HCT116 (cell line): ENCODE results near the gene DOHH. TPM values are rescaled to one million over a fixed set of nuclear protein-coding genes. Genes with fewer than 3 reads are reported as not detected.
A peak's percentile ranks its signal among the peaks of the same experiment; 100 is the strongest.

Experiments used
- ATAC-seq: fragments of 200-7000 bp; cut with Tn5 transposase; 2 replicates; pipeline ENCODE4 v1.9.1; 2020; ENCODE audit warnings: mild to moderate bottlenecking, moderate library complexity
- BruUV-seq: library from RNA; stranded (reverse); fragments of 400-500 nt; replicated peaks from 2 replicates; lab custom pipeline; 2021; lab: Mats Ljungman, UMichigan
- CTCF ChIA-PET: fragments of 300-600 bp; sonication (Branson Sonifier 250); formaldehyde crosslinking; loops from one replicate; lab custom pipeline; 2021; ENCODE audit warnings: antibody characterized with exemption; lab: Charles Lee
- POLR2A ChIA-PET: fragments of 300-600, 350-600 bp; sonication (Branson Sonifier 250); formaldehyde crosslinking; loops from one replicate; lab custom pipeline; 2021; ENCODE audit warnings: antibody characterized with exemption; lab: Charles Lee
- RAD21 ChIA-PET, 2 experiments: fragments of 300-600 bp; sonication (Branson Sonifier 250); formaldehyde crosslinking; loops; one replicate each; lab custom pipeline; 2023; ENCODE audit warnings: low total read pairs in 2 of 2; ENCODE audit not compliant: uncharacterized antibody in 2 of 2, unreplicated experiment in 2 of 2, low non-redundant PET in 1 of 2; lab: Charles Lee
- DNase-seq: peaks from one replicate; pipeline ENCODE4 v3.0.0-alpha.2; 2010; ENCODE audit warnings: low read depth, low spot score
- H2AFZ ChIP-seq: fragments of 200-600 bp; shearing (Covaris generic), sonication (generic); 2 replicates; pipeline ENCODE4 v1.6.1; 2017; ENCODE audit warnings: low read depth, mixed run types, mixed read lengths, antibody characterized with exemption, low read length; ENCODE audit not compliant: poor library complexity, severe bottlenecking
- H3K27ac ChIP-seq: 2 replicates; pipeline ENCODE4 v1.5.1; 2012; ENCODE audit warnings: low read depth, low read length
- H3K27me3 ChIP-seq: fragments of 200-600 bp; sonication (generic); 2 replicates; pipeline ENCODE4 v1.6.1; 2016; ENCODE audit warnings: mixed run types, low read length, mixed read lengths; ENCODE audit not compliant: insufficient read depth
- H3K36me3 ChIP-seq, 2 experiments: fragments of 200-500 bp in 1 of 2; fragments of 200-600 bp in 1 of 2; sonication (Bioruptor generic) in 1 of 2; sonication (generic) in 1 of 2; 2 replicates each; pipeline versions ENCODE4 v1.5.1 to v1.6.1; 2014 to 2016; ENCODE audit warnings: low read length in 2 of 2, inconsistent platforms in 1 of 2, mixed read lengths in 1 of 2, mixed run types in 1 of 2; ENCODE audit not compliant: insufficient read depth in 2 of 2, control insufficient read depth in 1 of 2
- H3K4me1 ChIP-seq, 2 experiments: fragments of 200-600 bp in 1 of 2; sonication (generic) in 1 of 2; 2 replicates each; pipeline versions ENCODE4 v1.5.1 to v1.6.1; 2012 to 2017; ENCODE audit warnings: low read length in 2 of 2, inconsistent platforms in 1 of 2, mild to moderate bottlenecking in 1 of 2, mixed read lengths in 1 of 2, mixed run types in 1 of 2, moderate library complexity in 1 of 2; ENCODE audit not compliant: insufficient read depth in 2 of 2, control insufficient read depth in 1 of 2
- H3K4me2 ChIP-seq: fragments of 200-600 bp; sonication (generic); 2 replicates; pipeline ENCODE4 v1.6.1; 2017; ENCODE audit warnings: mixed run types, low read length, mixed read lengths
- H3K4me3 ChIP-seq, 2 experiments: fragments of 200-600 bp in 1 of 2; sonication (generic) in 1 of 2; replicated peaks in 1 of 2; 2 replicates each; pipeline ENCODE4 v1.5.1; 2011 to 2016; ENCODE audit warnings: low read length in 2 of 2, control low read depth in 1 of 2, low read depth in 1 of 2, mild to moderate bottlenecking in 1 of 2, mixed read lengths in 1 of 2, mixed run types in 1 of 2
- H3K79me2 ChIP-seq: fragments of 200-600 bp; sonication (generic); 2 replicates; pipeline ENCODE4 v1.6.1; 2017; ENCODE audit warnings: mild to moderate bottlenecking, mixed run types, low read length, moderate library complexity, mixed read lengths; ENCODE audit not compliant: insufficient read depth
- H3K9ac ChIP-seq: fragments of 200-600 bp; sonication (generic); 2 replicates; pipeline ENCODE4 v1.6.1; 2016; ENCODE audit warnings: low read length, mixed read lengths
- H3K9me2 ChIP-seq: fragments of 200-600 bp; sonication (generic), shearing (Covaris generic); 2 replicates; pipeline ENCODE4 v1.6.1; 2017; ENCODE audit warnings: mixed run types, mild to moderate bottlenecking, moderate library complexity; ENCODE audit not compliant: insufficient read depth
- H3K9me3 ChIP-seq, 2 experiments: fragments of 200-500 bp in 1 of 2; fragments of 200-600 bp in 1 of 2; sonication (Bioruptor generic) in 1 of 2; sonication (generic) in 1 of 2; 2 replicates each; pipeline ENCODE4 v1.6.1; 2014 to 2017; ENCODE audit warnings: low read length in 2 of 2, mixed read lengths in 2 of 2, inconsistent platforms in 1 of 2, low read depth in 1 of 2, mild to moderate bottlenecking in 1 of 2, mixed run types in 1 of 2, moderate library complexity in 1 of 2; ENCODE audit not compliant: control insufficient read depth in 1 of 2, insufficient read depth in 1 of 2
- H4K20me1 ChIP-seq: fragments of 200-600 bp; sonication (generic), shearing (Covaris generic); 2 replicates; pipeline ENCODE4 v1.6.1; 2017; ENCODE audit warnings: mixed run types, mild to moderate bottlenecking, moderate library complexity; ENCODE audit not compliant: insufficient read depth
- CBX3 ChIP-seq: IDR thresholded peaks from 2 replicates; pipeline ENCODE4 v1.6.1; 2012; ENCODE audit warnings: low read depth
- CEBPB ChIP-seq: IDR thresholded peaks from 2 replicates; pipeline ENCODE4 v1.6.1; 2012; ENCODE audit warnings: low read depth
- SIN3A ChIP-seq: IDR thresholded peaks from 2 replicates; pipeline ENCODE4 v1.6.1; 2012; ENCODE audit warnings: low read depth
- YY1 ChIP-seq: IDR thresholded peaks from 2 replicates; pipeline ENCODE4 v1.6.1; 2011; ENCODE audit warnings: low read length, low read depth, moderate library complexity, mild to moderate bottlenecking; ENCODE audit not compliant: insufficient replicate concordance; ENCODE audit errors: extremely low read depth
- ZFX ChIP-seq: fragments of 450-650 bp; IDR thresholded peaks from 2 replicates; pipeline ENCODE4 v1.6.1; 2017
- ZNF274 ChIP-seq: fragments of 200-500 bp; sonication (Bioruptor generic); IDR thresholded peaks from 2 replicates; pipeline ENCODE4 v1.6.1; 2014; ENCODE audit warnings: mild to moderate bottlenecking, low read depth, low read length, inconsistent platforms
- intact Hi-C: fragments of 100-400 bp; cut with micrococcal nuclease; formaldehyde crosslinking; loops from 2 replicates; pipeline ENCODE4 v1.10.0; 2022
- total RNA-seq: library from RNA; stranded (reverse); gene quantifications from one replicate; pipeline ENCODE4 v1.2.1, GENCODE V29; 2021; ENCODE audit not compliant: unreplicated experiment
- TF ChIP-seq, protein P1 (sequence below): IDR thresholded peaks from 2 replicates; pipeline ENCODE4 v1.6.1; 2012

DOHH gene
- total RNA-seq, 1 experiment from 2014 or later = 20.9 TPM

DNA sequence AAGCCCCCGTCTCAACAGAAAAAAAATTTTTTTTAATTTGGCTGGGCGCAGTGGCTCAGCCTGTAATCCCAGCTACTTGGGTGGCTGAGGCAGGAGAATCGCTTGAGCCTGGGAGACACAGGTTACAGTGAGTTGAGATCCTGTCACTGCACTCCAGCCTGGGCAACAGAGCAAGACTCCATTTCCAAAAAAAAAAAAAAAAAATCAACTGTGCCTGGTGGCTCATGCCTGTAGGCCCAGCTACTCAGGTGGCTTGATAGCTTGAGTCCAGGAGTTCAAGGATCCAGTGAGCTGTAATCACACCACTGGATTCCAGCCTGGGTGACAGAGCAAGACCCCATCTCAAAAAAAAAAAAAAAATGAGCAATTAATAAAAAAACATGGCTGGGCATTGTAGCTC lies 1.3 kb upstream of the DOHH start:
- CTCF ChIA-PET = interaction anchor here (1.0 to 2.6 kb wide), 2 partner anchors 17 to 197 kb away, joined by 5 to 7 read pairs; no protein-coding TSS in a partner anchor
- Histone ChIP-seq H3K9ac (no peak overlapping the region), H3K27ac (no peak overlapping the region; the same call in 1 of the 2 replicates), H3K36me3 (peaks cover 0 to under 1% of the 10 kb centered on the region in 2 experiments; a peak in 1 of 4 replicates), H3K4me1 (peaks cover 15 to 27% of the 10 kb centered on the region in 2 experiments; a peak in 3 of 4 replicates), H3K4me3 (no peak overlapping the region), H3K27me3 (no peaks in the 10 kb centered on the region), H4K20me1 (no peaks in the 10 kb centered on the region), H2AFZ (no peak overlapping the region), H3K9me3 (no peaks in the 10 kb centered on the region), H3K9me2 (no peaks in the 10 kb centered on the region), H3K79me2 (peaks cover 42% of the 10 kb centered on the region), H3K4me2 (no peak overlapping the region)
- TF ChIP-seq, protein P1, sequence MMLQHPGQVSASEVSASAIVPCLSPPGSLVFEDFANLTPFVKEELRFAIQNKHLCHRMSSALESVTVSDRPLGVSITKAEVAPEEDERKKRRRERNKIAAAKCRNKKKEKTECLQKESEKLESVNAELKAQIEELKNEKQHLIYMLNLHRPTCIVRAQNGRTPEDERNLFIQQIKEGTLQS = no peak
- no peak for TF ChIP-seq CEBPB
- no peak for TF ChIP-seq SIN3A
- no peak for TF ChIP-seq CBX3
- TF ChIP-seq YY1 = no peak
- ATAC-seq (no peak), DNase-seq (no peak)
- intact Hi-C loops = no loop called here
- BruUV-seq = no TSS peak
- RAD21 ChIA-PET = no interaction called here
- POLR2A ChIA-PET = no interaction called here

DNA sequence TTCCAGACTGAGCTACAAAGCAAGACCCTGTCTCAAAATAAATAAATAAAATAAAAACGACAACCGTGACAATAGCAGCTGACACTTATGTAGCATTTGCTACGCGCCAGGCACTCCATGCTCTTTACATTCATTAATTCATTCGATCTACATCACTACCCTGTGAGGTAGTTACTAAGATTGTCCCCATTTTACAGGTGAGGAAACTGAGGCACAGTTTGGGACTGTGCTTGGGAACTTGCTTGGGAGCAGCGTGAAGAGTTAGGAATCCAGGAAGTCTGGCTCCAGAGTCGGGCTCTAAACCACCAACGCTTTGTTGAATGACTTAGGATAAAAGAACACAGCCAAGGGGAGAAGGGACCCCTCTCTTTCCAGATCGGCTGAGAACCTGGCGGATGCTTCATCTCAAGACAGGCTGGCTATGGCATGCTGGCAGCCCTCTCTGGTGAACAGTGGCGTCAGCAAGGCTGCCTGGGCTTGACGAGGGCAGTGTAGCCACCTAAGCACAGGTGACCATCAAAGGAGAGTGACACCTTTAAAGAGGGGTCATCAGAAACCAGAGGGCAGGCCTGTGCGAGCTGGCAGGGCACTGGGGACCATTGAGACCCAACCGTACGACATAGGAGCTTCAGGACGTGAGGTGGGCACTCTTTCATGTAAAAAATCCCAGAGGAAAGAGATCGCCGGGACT lies 591 bp downstream of the DOHH start:
- Histone ChIP-seq H3K9ac (peak overlapping the region; percentile 86), H3K27me3 (no peaks in the 10 kb centered on the region), H3K36me3 (peaks cover 2 to 14% of the 10 kb centered on the region in 2 experiments; a peak in 2 of 4 replicates), H3K4me1 (peaks cover 15 to 20% of the 10 kb centered on the region in 2 experiments; a peak in 3 of 4 replicates), H3K79me2 (peaks cover 38% of the 10 kb centered on the region), H2AFZ (no peak overlapping the region), H3K9me2 (no peaks in the 10 kb centered on the region), H3K9me3 (no peaks in the 10 kb centered on the region), H4K20me1 (no peaks in the 10 kb centered on the region), H3K4me2 (peak overlapping the region; percentile 80), H3K4me3 (peak overlapping the region; percentile 81 to 98), H3K27ac (peak overlapping the region; percentile 78)
- POLR2A ChIA-PET = interaction anchor here (1.0 to 1.3 kb wide), 2 partner anchors 74 to 224 kb away, joined by 3 to 5 read pairs; no protein-coding TSS in a partner anchor
- BruUV-seq = TSS peak; percentile 71
- intact Hi-C loops = no loop called here
- ATAC-seq = peak; percentile 49
- TF ChIP-seq ZFX = 0 out of 2 replicates have a peak, but pooled peaks have one; percentile 34
- no peak for TF ChIP-seq ZNF274
- RAD21 ChIA-PET = interaction anchor here in 1 of 2 experiments (0.6 kb wide), 1 partner anchor 65 kb away, joined by 3 read pairs; no protein-coding TSS in a partner anchor
- CTCF ChIA-PET = interaction anchor here (2.3 kb wide), 1 partner anchor 15 kb away, joined by 17 read pairs; no protein-coding TSS in a partner anchor
- no peak for DNase-seq
